ENCODE data around the gene ZNF827. TPM values are rescaled to one million over a fixed set of nuclear protein-coding genes. Genes with fewer than 3 reads are reported as not detected.

The ZNF827 gene
- total RNA-seq, 1 experiment from 2014 or later: 9.8 TPM

- Histone ChIP-seq H4K20me1 (ENCODE audit: low read length) (no peaks in the 10 kb centered on the region), H3F3A (ENCODE audit: low read length, unreplicated experiment) (no peaks in the 10 kb centered on the region), H3K36me3 (ENCODE audit: low read depth, low read length) (0 out of 2 replicates have a peak, but pooled peaks cover 3% of the 10 kb centered on the region), H2AFZ (ENCODE audit: low read length) (no peak overlapping the region), H3K4me3 (ENCODE audit: low read length) (no peak overlapping the region), H3K4me2 (ENCODE audit: low read length) (no peak overlapping the region), H3K79me2 (ENCODE audit: low read length) (no peaks in the 10 kb centered on the region), H3K4me1 (ENCODE audit: insufficient read depth, low read length) (no peaks in the 10 kb centered on the region), H3K9me2 (replicated peaks; ENCODE audit: low read length) (no peaks in the 10 kb centered on the region), H3K9me3 (ENCODE audit: low read length) (no peaks in the 10 kb centered on the region), H3K9ac (ENCODE audit: low read length) (no peak overlapping the region), H3K27me3 (ENCODE audit: low read length) (no peaks in the 10 kb centered on the region), H3K27ac (ENCODE audit: low read length) (no peak overlapping the region)
- BruUV-seq (replicated peaks): no TSS peak
- no peak for DNase-seq
- ChIA-PET CTCF (no interaction called here), POLR2A (ENCODE audit: unreplicated experiment) (interaction anchor here (0.7 kb wide), 1 partner anchor 179 kb away, joined by 3 read pairs; no protein-coding TSS in a partner anchor)
- ATAC-seq: no peak
- intact Hi-C loops (cut with micrococcal nuclease): no loop called here
- TF ChIP-seq EZH2 (IDR thresholded peaks at IDR 0.05; ENCODE audit: low read length, unreplicated experiment) (no peak), EZH2phosphoT487 (IDR thresholded peaks at IDR 0.05; ENCODE audit: borderline replicate concordance, low read length) (no peak)
- TF ChIP-seq, protein P1, sequence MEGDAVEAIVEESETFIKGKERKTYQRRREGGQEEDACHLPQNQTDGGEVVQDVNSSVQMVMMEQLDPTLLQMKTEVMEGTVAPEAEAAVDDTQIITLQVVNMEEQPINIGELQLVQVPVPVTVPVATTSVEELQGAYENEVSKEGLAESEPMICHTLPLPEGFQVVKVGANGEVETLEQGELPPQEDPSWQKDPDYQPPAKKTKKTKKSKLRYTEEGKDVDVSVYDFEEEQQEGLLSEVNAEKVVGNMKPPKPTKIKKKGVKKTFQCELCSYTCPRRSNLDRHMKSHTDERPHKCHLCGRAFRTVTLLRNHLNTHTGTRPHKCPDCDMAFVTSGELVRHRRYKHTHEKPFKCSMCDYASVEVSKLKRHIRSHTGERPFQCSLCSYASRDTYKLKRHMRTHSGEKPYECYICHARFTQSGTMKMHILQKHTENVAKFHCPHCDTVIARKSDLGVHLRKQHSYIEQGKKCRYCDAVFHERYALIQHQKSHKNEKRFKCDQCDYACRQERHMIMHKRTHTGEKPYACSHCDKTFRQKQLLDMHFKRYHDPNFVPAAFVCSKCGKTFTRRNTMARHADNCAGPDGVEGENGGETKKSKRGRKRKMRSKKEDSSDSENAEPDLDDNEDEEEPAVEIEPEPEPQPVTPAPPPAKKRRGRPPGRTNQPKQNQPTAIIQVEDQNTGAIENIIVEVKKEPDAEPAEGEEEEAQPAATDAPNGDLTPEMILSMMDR (conservative IDR thresholded peaks at IDR 0.05; ENCODE audit: low read depth, low read length): no peak
These were observed 181.4 kb downstream of the ZNF827 start for GRCh38 chr4:145757188-145757587.

- H3F3A ChIP-seq (ENCODE audit: low read length, unreplicated experiment): no peaks in the 10 kb centered on the region
- H3K27ac ChIP-seq (ENCODE audit: low read length): no peak overlapping the region
- H3K79me2 ChIP-seq (ENCODE audit: low read length): no peaks in the 10 kb centered on the region
- no peaks in the 10 kb centered on the region for H4K20me1 ChIP-seq (ENCODE audit: low read length)
- H3K4me2 ChIP-seq (ENCODE audit: low read length): no peak overlapping the region
- no peak overlapping the region for H2AFZ ChIP-seq (ENCODE audit: low read length)
- CTCF ChIA-PET: interaction anchor here (0.6 kb wide), 1 partner anchor 29 kb away, joined by 5 read pairs; no protein-coding TSS in a partner anchor
- H3K9ac ChIP-seq (ENCODE audit: low read length): no peak overlapping the region
- TF ChIP-seq EZH2phosphoT487 (IDR thresholded peaks at IDR 0.05; ENCODE audit: borderline replicate concordance, low read length) (no peak), EZH2 (IDR thresholded peaks at IDR 0.05; ENCODE audit: low read length, unreplicated experiment) (no peak)
- TF ChIP-seq, protein P1 (conservative IDR thresholded peaks at IDR 0.05; ENCODE audit: low read depth, low read length): no peak
- 0 out of 2 replicates have a peak, but pooled peaks cover 3% of the 10 kb centered on the region for H3K36me3 ChIP-seq (ENCODE audit: low read depth, low read length)
- POLR2A ChIA-PET (ENCODE audit: unreplicated experiment): no interaction called here
- DNase-seq (no peak), ATAC-seq (no peak)
- no peak overlapping the region for H3K4me3 ChIP-seq (ENCODE audit: low read length)
- H3K4me1 ChIP-seq (ENCODE audit: insufficient read depth, low read length): no peaks in the 10 kb centered on the region
- no TSS peak for BruUV-seq (replicated peaks)
- intact Hi-C loops (cut with micrococcal nuclease): no loop called here
- H3K9me3 ChIP-seq (ENCODE audit: low read length): no peaks in the 10 kb centered on the region
- no peaks in the 10 kb centered on the region for H3K27me3 ChIP-seq (ENCODE audit: low read length)
- H3K9me2 ChIP-seq (replicated peaks; ENCODE audit: low read length): no peaks in the 10 kb centered on the region
These were observed 182.4 kb downstream of the ZNF827 start for GRCh38 chr4:145756244-145756643.

DNA sequence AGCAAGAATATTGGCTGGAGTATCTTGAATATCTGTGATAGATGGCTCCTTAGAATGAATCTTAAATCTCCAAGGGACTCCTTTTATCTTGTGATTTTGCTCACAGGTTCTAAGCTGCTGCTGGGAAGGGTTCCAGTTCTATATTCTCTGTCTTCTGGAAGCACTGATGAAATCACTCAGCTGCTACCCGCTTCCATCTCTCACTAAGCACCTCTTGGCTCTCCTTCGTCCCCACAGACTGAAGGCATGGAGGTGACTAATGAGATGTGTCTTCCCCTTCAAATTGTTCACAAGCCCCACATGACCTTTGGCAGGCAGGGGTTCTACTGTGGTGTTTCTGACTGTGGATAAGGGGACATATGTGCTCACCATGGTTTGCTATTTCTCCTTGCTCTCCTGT, 182.8 kb downstream of the ZNF827 start:
- Histone ChIP-seq H3F3A (ENCODE audit: low read length, unreplicated experiment) (no peaks in the 10 kb centered on the region), H3K9me3 (ENCODE audit: low read length) (no peaks in the 10 kb centered on the region), H4K20me1 (ENCODE audit: low read length) (no peaks in the 10 kb centered on the region), H3K9me2 (replicated peaks; ENCODE audit: low read length) (no peaks in the 10 kb centered on the region), H3K79me2 (ENCODE audit: low read length) (no peaks in the 10 kb centered on the region), H3K27me3 (ENCODE audit: low read length) (no peaks in the 10 kb centered on the region), H3K4me1 (ENCODE audit: insufficient read depth, low read length) (no peaks in the 10 kb centered on the region), H3K4me2 (ENCODE audit: low read length) (no peak overlapping the region), H2AFZ (ENCODE audit: low read length) (no peak overlapping the region), H3K9ac (ENCODE audit: low read length) (no peak overlapping the region), H3K4me3 (ENCODE audit: low read length) (no peak overlapping the region), H3K36me3 (ENCODE audit: low read depth, low read length) (no peaks in the 10 kb centered on the region), H3K27ac (ENCODE audit: low read length) (no peak overlapping the region)
- CTCF ChIA-PET: no interaction called here
- POLR2A ChIA-PET (ENCODE audit: unreplicated experiment): no interaction called here
- intact Hi-C loops (cut with micrococcal nuclease): no loop called here
- ATAC-seq: no peak
- no peak for TF ChIP-seq EZH2phosphoT487 (IDR thresholded peaks at IDR 0.05; ENCODE audit: borderline replicate concordance, low read length)
- TF ChIP-seq, protein P1 (conservative IDR thresholded peaks at IDR 0.05; ENCODE audit: low read depth, low read length): no peak
- no peak for TF ChIP-seq EZH2 (IDR thresholded peaks at IDR 0.05; ENCODE audit: low read length, unreplicated experiment)
- no TSS peak for BruUV-seq (replicated peaks)
- DNase-seq: no peak

Measured in PC-3 (cell line).